COLO668 (cell line): ENCODE results near the gene DLX6.
"Not testable (repeated sequence)": the region's sequence is repeated elsewhere in the genome, so short reads cannot be mapped to it uniquely, and the experiment has no call there.

ENCODE experiments used
- DNase-seq: peaks from one replicate; lab custom pipeline; 2025; ENCODE audit not compliant: unreplicated experiment; lab: John Stamatoyannopoulos, UW

Gene DLX6

DNA sequence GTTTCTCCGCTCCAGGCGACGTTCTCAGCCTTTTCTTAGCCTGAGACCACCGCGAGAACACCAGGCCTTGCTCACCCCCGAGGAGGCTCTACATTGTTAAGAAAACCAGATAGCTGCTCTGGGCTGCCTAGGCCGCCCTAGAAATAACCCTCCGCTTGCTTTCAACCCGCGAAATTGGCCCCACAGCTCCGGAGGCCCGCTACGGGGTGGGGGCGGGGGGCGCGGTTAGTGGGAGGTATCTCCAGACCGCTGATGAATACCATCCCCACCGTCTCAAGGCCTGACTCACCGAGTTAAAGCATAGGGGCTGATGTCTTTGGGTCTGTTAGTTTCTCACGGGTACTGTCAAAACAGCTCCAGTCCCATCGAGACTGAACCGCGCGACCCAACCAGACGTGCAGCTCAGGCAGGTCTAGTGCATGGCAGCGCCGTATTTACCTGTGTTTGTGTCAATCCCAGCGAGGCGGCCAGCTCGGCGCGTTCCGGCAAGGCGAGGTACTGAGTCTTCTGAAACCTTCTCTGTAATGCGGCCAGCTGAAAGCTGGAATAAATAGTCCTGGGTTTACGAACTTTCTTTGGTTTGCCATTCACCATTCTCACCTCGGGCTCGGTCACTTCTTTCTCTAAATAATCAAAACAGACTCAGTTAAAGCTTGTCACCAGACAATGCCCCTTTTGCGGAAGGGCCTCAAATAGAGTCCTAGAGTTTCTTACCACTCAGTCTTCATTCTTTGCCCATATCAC lies 16.6 kb downstream of the DLX6 start:
- DNase-seq = no peak

DNA sequence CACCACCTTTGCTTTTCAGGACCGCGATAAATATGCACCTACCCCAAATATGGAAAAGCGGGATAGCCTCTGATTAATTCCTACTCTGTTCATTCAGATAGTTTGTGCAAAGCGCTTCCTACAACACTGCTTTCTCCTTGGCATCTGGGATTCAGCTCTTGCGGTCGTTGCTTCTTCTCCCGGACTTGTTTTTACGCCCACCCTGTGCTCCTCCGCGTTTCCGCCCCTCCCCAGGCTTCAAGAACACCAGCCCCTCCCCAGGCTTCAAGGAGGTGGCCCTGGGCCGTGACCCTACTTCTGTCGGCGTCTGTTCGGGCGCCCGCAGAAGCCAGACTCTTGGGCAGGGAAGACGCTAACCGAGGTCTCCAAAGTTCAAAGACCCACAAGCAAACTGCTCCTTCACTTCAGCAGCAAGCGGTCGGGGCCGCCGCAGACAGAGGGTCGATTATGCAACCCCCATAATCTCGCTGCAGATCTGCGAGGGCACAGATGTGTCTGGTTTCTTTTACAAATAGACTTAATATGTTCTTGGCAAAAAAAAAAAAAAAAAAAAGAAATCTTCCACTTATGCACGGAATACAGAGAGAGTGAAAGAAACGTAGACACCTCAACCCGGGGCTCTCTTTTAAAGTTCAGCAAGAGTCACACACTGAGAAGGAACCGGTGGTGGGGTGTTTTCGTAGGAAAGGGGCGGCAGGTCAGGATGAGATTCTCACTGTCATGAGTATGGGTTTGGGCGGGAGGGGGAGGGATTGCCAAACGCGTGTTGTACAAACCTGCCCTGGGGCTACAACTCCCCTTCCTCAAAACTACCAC lies 17.3 kb downstream of the DLX6 start:
- DNase-seq = no peak

DNA sequence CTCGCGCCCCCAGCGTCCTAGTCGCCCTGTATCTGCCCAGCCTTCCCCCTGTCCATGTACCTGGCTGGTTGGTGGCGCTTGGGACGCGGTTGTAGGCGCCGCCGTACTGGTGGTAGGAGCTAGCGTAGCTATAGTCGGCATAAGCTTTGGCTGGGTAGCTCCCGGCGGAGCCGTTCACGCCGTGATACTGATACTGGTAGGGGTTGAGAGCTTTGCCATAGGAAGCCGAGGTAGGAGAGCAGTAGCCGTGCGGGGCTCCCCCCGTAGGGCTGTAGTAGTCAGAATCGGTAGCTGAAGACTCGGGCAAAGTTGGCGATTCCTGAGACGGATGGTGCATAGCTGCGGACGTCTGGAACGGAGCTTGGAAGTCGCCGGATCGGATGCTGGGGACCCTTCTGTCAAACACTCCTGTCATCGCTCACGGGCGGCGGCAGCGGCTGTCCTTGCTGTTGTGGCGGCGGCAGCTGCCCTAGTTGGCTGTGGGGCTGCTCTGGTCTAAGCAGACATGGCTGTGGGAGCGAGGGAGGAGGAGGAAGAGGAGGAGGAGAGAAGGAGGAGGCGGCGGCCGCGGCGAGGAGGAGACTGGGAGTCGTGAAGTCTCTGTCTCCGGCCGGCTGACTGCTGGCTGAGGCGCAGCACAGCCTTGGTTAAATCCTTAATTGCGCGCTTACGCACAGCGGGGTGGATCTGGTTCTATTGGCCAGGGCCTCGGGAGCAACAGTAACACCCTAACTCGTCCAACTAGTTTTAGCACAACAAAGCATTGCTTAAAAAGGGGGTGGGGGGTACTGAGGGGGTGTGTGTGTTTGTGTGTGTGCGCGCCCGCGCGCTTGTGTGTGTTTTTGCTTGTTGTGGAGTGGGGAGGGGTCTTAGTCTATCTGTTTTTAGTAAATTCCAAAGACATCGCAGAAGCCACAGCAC lies 19.1 kb downstream of the DLX6 start, which contains the start of gene DLX5:
Gene DLX5 (minus strand): TSS at position 623 of the 921 bp plus-strand sequence. CDS start 208 bp downstream, at position 415.
- DNase-seq = peak; percentile 77

DNA sequence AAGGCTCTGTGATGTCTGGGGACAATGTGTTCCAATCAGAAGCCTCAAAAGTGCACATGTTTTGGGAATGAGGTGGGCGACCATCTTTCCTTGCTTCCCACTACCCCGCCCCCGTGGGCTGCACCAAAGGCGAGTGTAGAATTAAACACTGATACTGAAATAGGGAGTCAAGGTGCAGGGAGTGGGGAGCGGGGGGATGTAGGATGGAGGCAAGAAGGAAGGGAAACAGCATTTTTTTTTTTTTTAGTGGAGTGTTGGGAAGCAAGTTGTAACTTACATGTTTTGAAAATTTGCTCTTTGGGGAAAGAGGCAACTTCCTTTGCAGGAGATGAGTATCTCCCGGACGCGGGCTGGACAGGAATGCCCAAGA lies 19.8 kb downstream of the DLX6 start:
- DNase-seq = no peak

DNA sequence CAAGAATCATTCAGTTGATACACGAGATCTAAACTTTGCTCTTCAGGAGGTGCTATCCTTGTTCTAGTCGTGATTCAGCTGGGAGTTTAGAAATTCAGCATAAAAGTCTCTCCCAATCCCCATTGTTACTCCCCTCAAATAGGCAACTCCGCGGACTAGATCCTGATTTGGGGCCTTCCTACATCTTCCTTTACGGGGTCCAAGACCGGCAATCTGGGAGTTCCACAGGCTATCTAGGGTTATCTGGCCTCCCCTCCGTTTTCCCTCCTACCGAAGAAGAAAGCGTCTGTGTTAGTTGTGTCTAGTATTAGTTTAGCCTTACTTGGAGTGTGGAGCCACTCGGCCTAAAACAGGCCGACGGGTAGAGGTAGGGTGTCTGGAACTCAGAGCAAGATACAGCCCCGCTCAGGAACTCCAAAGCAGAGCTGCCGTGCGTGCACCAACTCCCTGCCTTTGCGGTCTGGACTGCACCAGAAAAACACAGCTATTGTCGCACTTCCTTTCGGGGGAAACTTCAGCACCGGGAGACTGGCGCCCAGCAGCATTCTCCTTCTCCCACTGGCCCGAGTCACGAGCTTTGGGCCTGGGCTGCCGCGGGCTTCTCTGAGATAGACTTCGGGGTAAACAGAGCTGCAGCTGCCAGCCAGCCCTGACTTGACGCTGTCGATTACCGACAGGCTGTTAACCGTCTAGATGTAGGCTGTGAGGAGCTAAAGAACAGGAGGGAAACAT lies 20.8 kb downstream of the DLX6 start:
- DNase-seq = no peak

DNA sequence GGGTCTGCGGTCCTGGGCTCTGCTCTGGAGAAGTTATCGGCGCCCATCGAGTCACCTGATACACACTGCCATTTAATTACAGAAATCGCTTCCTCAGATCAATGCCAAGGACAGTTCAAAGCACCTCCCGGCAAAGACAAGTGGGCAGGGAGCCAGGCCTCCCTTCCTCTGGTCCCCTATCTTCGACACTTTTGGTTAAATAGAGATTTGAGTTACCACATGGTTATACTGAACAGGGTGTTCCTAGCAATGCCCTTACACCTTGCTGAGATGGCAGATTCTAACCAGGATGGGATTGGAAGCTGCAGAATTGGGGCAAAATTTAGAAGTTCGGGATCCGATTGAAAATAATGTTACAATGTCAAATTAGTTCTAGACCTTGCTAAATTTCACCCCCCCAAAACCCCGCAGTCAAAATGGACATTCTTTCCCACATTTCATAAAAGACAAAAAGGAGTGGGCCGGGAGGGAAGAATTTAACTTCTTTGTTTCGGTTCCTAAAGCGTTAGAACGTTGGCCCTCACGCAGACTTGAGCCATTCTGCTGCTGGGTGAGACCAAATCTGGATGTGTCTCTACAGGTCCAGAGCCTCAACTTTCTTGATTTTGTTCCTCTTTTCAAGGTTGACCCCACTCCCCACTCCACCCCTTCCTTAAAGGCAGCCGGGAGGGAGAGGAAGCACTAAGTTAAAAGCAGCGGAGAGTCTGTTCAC lies 21.5 kb downstream of the DLX6 start:
- no peak for DNase-seq

DNA sequence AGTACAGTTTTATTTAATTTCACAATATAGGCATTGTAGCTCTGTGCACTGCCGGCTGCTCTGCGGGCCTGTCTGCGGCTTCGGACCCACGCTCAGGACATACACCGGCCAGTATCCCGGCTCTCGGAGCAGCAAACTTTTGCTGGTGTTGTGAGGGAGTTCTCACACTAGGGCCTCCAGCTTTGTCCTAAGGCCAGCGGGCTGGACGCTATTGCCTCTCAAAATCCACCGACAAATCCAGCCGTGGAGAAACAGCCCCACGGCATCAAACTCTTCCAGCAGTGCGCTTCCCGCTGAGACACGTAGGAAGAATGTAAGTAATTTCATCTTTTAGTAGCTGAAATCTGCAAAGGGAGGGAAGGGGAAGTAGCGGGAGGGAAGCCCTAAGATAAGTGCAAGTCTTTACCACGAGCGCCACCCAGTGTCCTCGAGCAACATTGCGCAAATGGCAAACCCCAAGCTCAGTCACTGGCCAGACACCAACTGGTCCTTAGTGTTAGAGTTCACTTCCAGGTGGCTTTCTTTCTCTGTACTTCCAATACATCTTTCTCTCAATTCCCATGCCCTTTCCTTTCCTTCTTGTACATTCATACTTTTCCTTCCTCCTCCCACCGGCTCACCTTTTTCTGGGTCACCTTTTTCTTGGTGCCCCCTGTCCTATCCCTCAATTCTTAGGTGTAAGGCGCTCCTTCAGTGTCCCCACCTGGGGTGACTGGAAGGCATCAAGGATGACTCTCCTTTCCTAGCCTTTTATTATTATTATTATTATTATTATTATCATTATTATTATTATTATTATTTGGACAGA lies 22.3 kb downstream of the DLX6 start:
- peak; percentile 78 for DNase-seq

DNA sequence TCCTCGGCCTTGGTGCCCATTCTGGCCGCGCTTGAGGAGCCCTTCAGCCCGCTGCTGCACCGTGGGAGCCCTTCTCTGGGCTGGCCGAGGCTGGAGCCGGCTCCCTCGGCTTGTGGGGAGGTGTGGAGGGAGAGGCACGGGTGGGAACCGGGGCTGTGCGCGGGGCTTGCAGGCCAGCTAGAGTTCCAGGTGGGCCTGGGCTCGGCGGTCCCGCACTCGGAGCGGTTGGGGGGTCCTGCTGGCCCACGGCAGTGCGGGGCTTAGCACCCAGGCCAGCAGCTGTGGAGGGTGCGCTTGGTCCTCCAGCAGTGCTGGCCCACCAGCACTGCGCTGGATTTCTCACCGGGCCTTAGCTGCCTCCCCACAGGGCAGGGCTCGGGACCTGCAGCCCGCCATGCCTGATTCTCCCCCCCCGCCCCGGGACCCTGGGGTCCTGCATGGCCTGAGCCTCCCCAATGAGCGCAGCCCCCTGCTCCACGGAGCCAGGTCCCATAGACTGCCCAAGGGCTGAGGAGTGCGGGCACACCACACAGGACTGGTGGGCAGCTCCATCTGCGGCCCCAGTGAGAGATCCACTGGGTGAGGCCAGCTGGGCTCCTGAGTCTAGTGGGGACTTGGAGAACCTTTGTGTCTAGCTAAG lies 29.0 kb downstream of the DLX6 start:
- DNase-seq = not testable (repeated sequence)

DNA sequence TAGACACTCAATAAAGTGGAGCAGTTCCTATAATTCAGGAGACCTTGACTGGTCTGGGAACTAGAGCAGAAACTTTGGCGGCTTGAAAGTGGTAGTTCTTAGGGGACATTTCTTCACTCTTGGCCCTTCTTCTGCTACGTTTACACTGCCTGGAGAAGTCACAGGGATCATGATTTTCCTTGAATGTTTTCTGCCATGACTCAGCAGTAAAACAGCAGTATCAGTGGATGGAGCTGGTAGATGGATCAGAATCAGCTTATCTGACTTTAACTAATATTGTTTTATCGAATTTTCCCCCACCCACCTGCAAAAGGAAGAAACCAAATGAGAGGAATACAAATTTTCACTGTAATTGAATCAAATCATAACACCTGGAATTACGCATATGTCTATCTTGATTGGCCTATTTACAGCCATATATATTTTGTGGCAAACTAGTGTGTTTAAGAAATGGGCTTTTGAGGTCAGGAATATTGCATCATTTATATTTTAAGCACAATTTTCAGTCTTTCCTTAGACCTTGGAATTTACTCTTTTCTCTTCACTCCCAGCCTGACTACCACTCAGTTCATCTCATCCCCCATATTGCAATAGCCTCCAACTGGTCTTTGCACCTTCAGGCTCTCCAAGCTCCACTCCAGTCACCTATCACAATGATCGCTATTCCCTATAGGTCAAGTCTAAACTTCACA lies 34.2 kb downstream of the DLX6 start:
- DNase-seq = no peak

DNA sequence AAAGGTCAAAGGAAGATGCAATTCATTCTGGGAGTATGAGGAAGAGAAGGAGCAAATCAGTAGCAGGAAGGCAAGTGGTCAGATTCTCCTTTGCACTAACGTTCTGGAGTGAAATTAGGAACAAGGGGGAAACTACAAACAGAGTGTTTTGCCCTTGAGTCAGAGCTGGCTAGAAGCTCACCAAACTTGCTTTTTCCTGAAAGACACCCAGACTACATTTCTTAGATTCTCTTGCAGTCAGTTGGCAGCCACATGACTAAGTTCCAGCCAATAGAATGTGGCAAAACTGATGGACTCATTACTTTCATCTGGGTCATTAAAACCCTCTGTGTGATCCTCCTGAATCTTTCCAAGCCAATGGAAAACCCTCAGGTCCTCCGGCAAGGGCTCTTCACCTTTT lies 37.9 kb downstream of the DLX6 start:
- no peak for DNase-seq
